IMR-90 (cell line): ENCODE measurements around the gene UBL4B. TPM values are rescaled to one million over a fixed set of nuclear protein-coding genes. Genes with fewer than 3 reads are reported as not detected.

Experiments used
- ATAC-seq: fragments of 200-7000 bp; cut with Tn5 transposase; 2 replicates; pipeline ENCODE4 v1.9.1; 2020; ENCODE audit warnings: low read depth, mild to moderate bottlenecking, moderate library complexity
- BruUV-seq: library from RNA; stranded (reverse); fragments of 400-500 nt; replicated peaks from 2 replicates; lab custom pipeline; 2021; lab: Mats Ljungman, UMichigan
- CTCF ChIA-PET: fragments of 300-600 bp; formaldehyde crosslinking; extraction: SDS; loops from one replicate; lab custom pipeline; 2021; ENCODE audit warnings: antibody characterized with exemption; lab: Yijun Ruan, JAX
- POLR2A ChIA-PET: fragments of 300-600 bp; sonication (Branson Sonifier 250); formaldehyde crosslinking; loops from one replicate; lab custom pipeline; 2022; ENCODE audit warnings: antibody characterized with exemption; ENCODE audit not compliant: unreplicated experiment; lab: Charles Lee
- DNase-seq: peaks from one replicate; pipeline ENCODE4 v3.0.0; 2013
- H2AFZ ChIP-seq: replicated peaks from 2 replicates; pipeline ENCODE3; 2013; ENCODE audit warnings: low read length, mild to moderate bottlenecking; ENCODE audit not compliant: poor library complexity
- H2AK5ac ChIP-seq: 2 replicates; pipeline ENCODE4 v1.6.1; 2013; ENCODE audit warnings: low read depth, low read length, inconsistent platforms
- H2AK9ac ChIP-seq: replicated peaks from 2 replicates; pipeline ENCODE3; 2013; ENCODE audit warnings: mild to moderate bottlenecking, low read depth, low read length, moderate library complexity; ENCODE audit not compliant: poor library complexity
- H2BK120ac ChIP-seq: 2 replicates; pipeline ENCODE4 v1.6.1; 2013; ENCODE audit warnings: low read depth, low read length, inconsistent platforms
- H2BK15ac ChIP-seq: 3 replicates; pipeline ENCODE4 v1.6.1; 2013; ENCODE audit warnings: low read depth, low read length, inconsistent platforms
- H2BK20ac ChIP-seq: 2 replicates; pipeline ENCODE4 v1.6.1; 2013; ENCODE audit warnings: low read depth, mild to moderate bottlenecking, inconsistent platforms, low read length, moderate library complexity
- H2BK5ac ChIP-seq: 2 replicates; pipeline ENCODE4 v1.6.1; 2013; ENCODE audit warnings: mild to moderate bottlenecking, low read depth, low read length, inconsistent platforms; ENCODE audit not compliant: poor library complexity, severe bottlenecking
- H3K14ac ChIP-seq: replicated peaks from 2 replicates; pipeline ENCODE4 v1.6.1; 2013; ENCODE audit warnings: low read depth, low read length, inconsistent platforms
- H3K18ac ChIP-seq: 2 replicates; pipeline ENCODE4 v1.6.1; 2013; ENCODE audit warnings: low read depth, low read length, control low read depth
- H3K23ac ChIP-seq: 2 replicates; pipeline ENCODE4 v1.6.1; 2013; ENCODE audit warnings: low read depth, low read length, inconsistent platforms
- H3K27ac ChIP-seq: 2 replicates; pipeline ENCODE4 v1.5.1; 2013; ENCODE audit warnings: mild to moderate bottlenecking, control low read depth, low read length; ENCODE audit not compliant: insufficient read depth
- H3K27me3 ChIP-seq: 2 replicates; pipeline ENCODE4 v1.6.1; 2013; ENCODE audit warnings: low read length; ENCODE audit not compliant: control insufficient read depth, insufficient read depth
- H3K36me3 ChIP-seq: 2 replicates; pipeline ENCODE4 v1.6.1; 2013; ENCODE audit warnings: low read length, mixed read lengths; ENCODE audit not compliant: control insufficient read depth, insufficient read depth
- H3K4ac ChIP-seq: 2 replicates; pipeline ENCODE4 v1.6.1; 2013; ENCODE audit warnings: low read depth, low read length, inconsistent platforms
- H3K4me1 ChIP-seq: 2 replicates; pipeline ENCODE4 v1.6.1; 2013; ENCODE audit warnings: low read length, mixed read lengths; ENCODE audit not compliant: control insufficient read depth, insufficient read depth
- H3K4me2 ChIP-seq: 2 replicates; pipeline ENCODE4 v1.6.1; 2013; ENCODE audit warnings: low read depth, mild to moderate bottlenecking, control low read depth, low read length, moderate library complexity
- H3K4me3 ChIP-seq: 2 replicates; pipeline ENCODE4 v1.5.1; 2013; ENCODE audit warnings: low read depth, mild to moderate bottlenecking, control low read depth, low read length, moderate library complexity; ENCODE audit not compliant: insufficient read depth
- H3K56ac ChIP-seq: 2 replicates; pipeline ENCODE4 v1.6.1; 2013; ENCODE audit warnings: low read length, inconsistent platforms; ENCODE audit not compliant: insufficient read depth; ENCODE audit errors: extremely low read depth
- H3K79me1 ChIP-seq, 2 experiments: 2 replicates each; pipeline ENCODE4 v1.6.1; 2013; ENCODE audit warnings: low read length in 2 of 2, inconsistent platforms in 1 of 2, low read depth in 1 of 2
- H3K9ac ChIP-seq: 2 replicates; pipeline ENCODE4 v1.6.1; 2013; ENCODE audit warnings: low read depth, low read length, control low read depth
- H3K9me1 ChIP-seq: 2 replicates; pipeline ENCODE4 v1.6.1; 2013; ENCODE audit warnings: low read length, inconsistent platforms; ENCODE audit not compliant: insufficient read depth
- H3K9me3 ChIP-seq: 2 replicates; pipeline ENCODE4 v1.6.1; 2013; ENCODE audit warnings: low read length; ENCODE audit not compliant: control insufficient read depth, insufficient read depth
- H4K20me1 ChIP-seq: 2 replicates; pipeline ENCODE4 v1.6.1; 2013; ENCODE audit warnings: low read length, inconsistent platforms; ENCODE audit not compliant: insufficient read depth
- H4K5ac ChIP-seq: 2 replicates; pipeline ENCODE4 v1.6.1; 2013; ENCODE audit warnings: mild to moderate bottlenecking, low read depth, low read length, control low read depth
- H4K8ac ChIP-seq, 2 experiments: 2 replicates each; pipeline ENCODE4 v1.6.1; 2013; ENCODE audit warnings: low read depth in 2 of 2, low read length in 2 of 2, control low read depth in 1 of 2, inconsistent platforms in 1 of 2
- H4K91ac ChIP-seq: 2 replicates; pipeline ENCODE4 v1.6.1; 2013; ENCODE audit warnings: low read depth, low read length, inconsistent platforms; ENCODE audit not compliant: insufficient read depth
- CHD1 ChIP-seq: IDR thresholded peaks from 2 replicates; pipeline ENCODE4 v1.6.1; 2012; ENCODE audit warnings: low read depth, low read length, improper control_type of control experiment
- WGBS, 2 experiments: methylation state at CpG; one replicate each; pipeline versions ENCODE4 v1.1.5 to v1.1.7; 2013; ENCODE audit warnings: missing lambda C conversion rate in 2 of 2; ENCODE audit not compliant: insufficient read length in 1 of 2; ENCODE audit errors: extremely low coverage in 2 of 2; 5-methylcytosine and 5-hydroxymethylcytosine counted together
- dilution Hi-C: fragments of 300-500 bp; cut with HindIII; formaldehyde crosslinking; loops from one replicate; pipeline ENCODE4 v1.14.3; 2018; ENCODE audit warnings: low sequenced_read_pairs; ENCODE audit not compliant: unreplicated experiment
- in situ Hi-C: fragments of 300-500 bp; cut with MboI; formaldehyde crosslinking; loops from 3 replicates; pipeline ENCODE4 v1.14.3; 2019; ENCODE audit warnings: low sequenced_read_pairs, inconsistent platforms, mixed read lengths
- intact Hi-C: fragments of 100-400 bp; cut with micrococcal nuclease; formaldehyde crosslinking; loops from 2 replicates; pipeline ENCODE4 v1.10.0; 2022
- polyA plus RNA-seq, 3 experiments: library from polyadenylated mRNA; depleted of rRNA; stranded (reverse); fragments of >200 nt; gene quantifications; 2 replicates each; pipeline ENCODE4 v1.2.3, GENCODE V29; 2012; ENCODE audit warnings: low replicate concordance in 1 of 3
- total RNA-seq: library from RNA; depleted of rRNA; stranded (reverse); fragments of >200 nt; gene quantifications from 2 replicates; pipeline ENCODE4 v1.2.3, GENCODE V29; 2012

Gene UBL4B
- total and polyA plus RNA-seq, 2 of the 4 experiments (the other 2 are of a cell fraction): not detected

- H3K9ac ChIP-seq: no peak overlapping the region
- in situ Hi-C loops (no loop called here), dilution Hi-C loops (no loop called here), intact Hi-C loops (no loop called here)
- ATAC-seq (no peak), DNase-seq (no peak)
- H4K5ac ChIP-seq: no peak overlapping the region
- no peak overlapping the region for H4K91ac ChIP-seq
- H3K27me3 ChIP-seq: peaks cover 84% of the 10 kb centered on the region
- BruUV-seq: no TSS peak
- 70% methylated on average over 3 of the region's 5 CpGs; no CpG with 5 or more reads in 1 of the 2 experiments for WGBS, 2 experiments
- no peak overlapping the region for H2BK5ac ChIP-seq
- peaks cover 9% of the 10 kb centered on the region for H3K9me3 ChIP-seq
- no peaks in the 10 kb centered on the region for H3K9me1 ChIP-seq
- H3K4me3 ChIP-seq: no peak overlapping the region
- ChIA-PET POLR2A (no interaction called here), CTCF (interaction anchor here (0.9 kb wide), 1 partner anchor 9 kb away, joined by 3 read pairs; no protein-coding TSS in a partner anchor)
- H2BK20ac ChIP-seq: no peak overlapping the region
- no peak overlapping the region for H3K4ac ChIP-seq
- no peak overlapping the region for H3K56ac ChIP-seq
- no peak overlapping the region for H3K27ac ChIP-seq
- no peak overlapping the region for H3K23ac ChIP-seq
- no peak overlapping the region for H2AK5ac ChIP-seq
- no peak overlapping the region for H2AFZ ChIP-seq
- H2BK120ac ChIP-seq: no peak overlapping the region
- no peak overlapping the region for H2AK9ac ChIP-seq
- no peaks in the 10 kb centered on the region for H4K20me1 ChIP-seq
- H3K18ac ChIP-seq: no peak overlapping the region
- no peak overlapping the region for H3K4me2 ChIP-seq
- no peaks in the 10 kb centered on the region; the same call in 1 of the 2 replicates for H3K4me1 ChIP-seq
- H4K8ac ChIP-seq: no peak overlapping the region
- no peak overlapping the region for H2BK15ac ChIP-seq
- no peak for TF ChIP-seq CHD1
- H3K36me3 ChIP-seq: no peaks in the 10 kb centered on the region
- no peak overlapping the region for H3K14ac ChIP-seq
- H3K79me1 ChIP-seq: no peaks in the 10 kb centered on the region
These were observed 31.2 kb upstream of the UBL4B start for GRCh38 chr1:110081061-110081460.
